Activated naive CD4-positive, alpha-beta T cell (primary cell): ENCODE results near the gene BASP1.
"Not testable (repeated sequence)": the region's sequence is repeated elsewhere in the genome, so short reads cannot be mapped to it uniquely, and the experiment has no call there.

Experiments used
- DNase-seq, 4 experiments: peaks; one replicate each; lab custom pipeline; 2025; lab: John Stamatoyannopoulos, UW

Gene BASP1

GRCh38 chr5:17256171-17256570 is 38.7 kb downstream of the BASP1 start:
- DNase-seq = no peak

GRCh38 chr5:17256839-17257238 is 39.4 kb downstream of the BASP1 start:
- DNase-seq = no peak

- DNase-seq = no peak
Observed at GRCh38 chr5:17257705-17258273, 40.4 kb downstream of the BASP1 start.

- no peak for DNase-seq
Observed at GRCh38 chr5:17258431-17258830, 41.0 kb downstream of the BASP1 start.

GRCh38 chr5:17259012-17259411 is 41.6 kb downstream of the BASP1 start:
- DNase-seq = not testable (repeated sequence)

- no peak for DNase-seq
Observed at GRCh38 chr5:17259630-17260257, 42.3 kb downstream of the BASP1 start.

- DNase-seq = no peak
Observed at GRCh38 chr5:17260549-17260948, 43.1 kb downstream of the BASP1 start.

GRCh38 chr5:17261075-17261474 is 43.6 kb downstream of the BASP1 start:
- no peak for DNase-seq

GRCh38 chr5:17265041-17265440 is 47.6 kb downstream of the BASP1 start:
- no peak for DNase-seq

GRCh38 chr5:17267106-17267505 is 49.7 kb downstream of the BASP1 start:
- DNase-seq = no peak

GRCh38 chr5:17269201-17269600 is 51.8 kb downstream of the BASP1 start:
- DNase-seq = no peak

- no peak for DNase-seq
Observed at GRCh38 chr5:17272111-17272510, 54.7 kb downstream of the BASP1 start.

- DNase-seq = no peak
Observed at GRCh38 chr5:17275289-17276158, 58.1 kb downstream of the BASP1 start.

GRCh38 chr5:17276445-17276844 is 59.0 kb downstream of the BASP1 start:
- DNase-seq = no peak

- DNase-seq = no peak
Observed at GRCh38 chr5:17277907-17278306, 60.5 kb downstream of the BASP1 start.

GRCh38 chr5:17278931-17279330 is 61.5 kb downstream of the BASP1 start:
- DNase-seq = no peak

- no peak for DNase-seq
Observed at GRCh38 chr5:17279487-17279886, 62.1 kb downstream of the BASP1 start.

- no peak for DNase-seq
Observed at GRCh38 chr5:17282283-17283120, 65.1 kb downstream of the BASP1 start.

- no peak for DNase-seq
Observed at GRCh38 chr5:17283121-17283415, 65.6 kb downstream of the BASP1 start.

GRCh38 chr5:17287501-17288155 is 70.2 kb downstream of the BASP1 start:
- no peak for DNase-seq

- no peak for DNase-seq
Observed at GRCh38 chr5:17288570-17288969, 71.1 kb downstream of the BASP1 start.
